ENCODE results near the gene FAM216B.
"Not testable (repeated sequence)": the region's sequence is repeated elsewhere in the genome, so short reads cannot be mapped to it uniquely, and the experiment has no call there.

FAM216B gene

DNA sequence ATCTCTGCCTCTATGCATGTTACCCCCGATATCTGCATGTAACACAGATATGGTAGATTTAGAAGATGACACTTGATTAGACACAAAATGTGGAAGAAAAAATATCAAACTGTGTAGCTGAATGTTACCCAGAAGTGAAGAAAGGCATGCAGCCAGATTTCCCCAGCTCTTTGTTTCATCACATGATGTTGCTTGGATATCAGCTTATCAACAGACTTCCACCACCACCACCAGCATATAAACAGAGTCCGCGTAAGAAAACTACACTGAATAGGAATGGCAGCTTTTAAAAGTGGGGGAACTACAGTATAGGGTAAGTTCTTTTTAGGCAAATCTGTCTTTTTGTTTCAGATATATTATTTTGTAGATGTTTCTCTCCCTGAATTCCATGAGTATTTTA lies at the start of gene FAM216B:
Gene FAM216B, plus strand, starts transcription at position 233 of the 400 bp plus-strand sequence. CDS start 2,484 bp downstream, outside the sequence.
- no peak for DNase-seq (ENCODE audit: low read depth in 2 of 2)

DNA sequence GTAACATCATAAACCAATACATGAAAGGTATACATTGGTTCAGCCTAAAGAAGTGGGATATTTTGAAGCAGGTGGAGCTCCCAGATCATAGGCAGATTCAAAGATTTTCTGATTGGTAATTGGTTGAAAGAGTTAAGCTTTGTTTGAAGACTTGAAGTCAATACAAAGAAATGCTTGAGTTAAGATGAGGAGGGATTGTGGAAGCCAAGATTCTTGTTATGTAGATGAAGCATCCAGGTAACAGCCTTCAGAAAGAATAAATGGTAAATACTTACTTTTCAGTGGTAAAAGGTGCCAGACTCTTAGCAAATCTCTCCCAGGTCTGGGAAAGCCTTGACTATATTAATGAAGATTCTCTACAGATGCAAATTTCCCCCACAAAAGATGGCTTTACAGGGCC lies 49.3 kb upstream of the FAM216B start:
- DNase-seq (ENCODE audit: low read depth in 2 of 2) = no peak

DNA sequence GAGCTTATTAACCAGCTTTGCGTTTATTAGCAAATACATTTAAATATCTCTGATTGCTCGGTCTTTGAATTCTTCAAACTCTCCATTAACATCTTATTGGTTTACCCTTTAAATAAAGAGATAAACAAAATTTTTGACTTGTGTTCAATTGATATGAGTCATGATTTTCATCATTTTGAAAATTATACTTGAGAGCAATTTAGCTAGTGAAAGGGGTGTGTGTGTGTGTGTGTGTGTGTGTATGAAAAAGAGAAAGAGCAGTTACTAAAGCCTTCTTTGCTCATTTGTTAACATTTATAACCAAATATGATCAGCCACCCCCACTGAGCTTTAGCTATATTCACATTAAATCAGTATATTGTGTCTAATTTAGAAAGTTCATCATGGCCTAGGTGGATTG lies 48.3 kb upstream of the FAM216B start:
- DNase-seq (ENCODE audit: low read depth in 2 of 2) = no peak

DNA sequence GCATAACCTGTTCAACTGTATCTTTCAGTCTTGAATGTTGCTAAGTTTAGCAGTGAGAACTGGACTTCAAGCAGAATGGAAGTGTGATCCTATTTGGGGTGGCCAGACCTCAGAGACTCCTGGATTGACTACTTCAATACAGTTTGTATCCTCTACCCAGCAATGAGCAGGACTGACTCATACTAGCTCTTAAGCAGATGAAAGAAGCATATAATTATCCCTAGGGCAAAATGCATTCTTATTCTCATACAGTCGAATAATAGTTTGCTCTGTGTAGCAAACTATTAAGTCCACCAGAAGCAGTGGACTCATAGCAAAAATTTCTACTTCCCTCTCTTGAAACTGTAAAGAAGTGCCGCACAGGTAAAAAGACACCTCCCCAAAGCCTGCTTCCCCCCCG lies 46.4 kb upstream of the FAM216B start:
- no peak for DNase-seq (ENCODE audit: low read depth in 2 of 2)

DNA sequence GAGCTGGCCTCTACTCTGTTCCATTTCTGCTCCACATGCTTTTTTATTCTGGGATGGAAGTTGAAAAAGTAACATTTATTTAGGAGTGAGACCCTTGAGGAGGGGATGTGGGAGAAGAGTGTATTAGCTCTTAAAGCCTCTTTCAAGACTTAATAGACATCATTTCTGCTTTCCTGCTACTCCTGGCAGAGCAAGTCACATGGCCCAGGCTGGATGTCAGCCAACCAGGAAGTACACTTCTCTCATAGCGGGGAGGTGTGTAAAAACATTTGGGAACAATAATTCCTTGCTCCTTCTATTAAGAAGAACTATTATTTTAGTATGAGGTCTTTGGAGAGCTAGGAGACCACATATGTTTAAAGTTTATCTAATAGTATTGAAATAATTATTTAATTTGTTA lies 40.6 kb upstream of the FAM216B start:
- no peak for DNase-seq (ENCODE audit: low read depth in 2 of 2)

DNA sequence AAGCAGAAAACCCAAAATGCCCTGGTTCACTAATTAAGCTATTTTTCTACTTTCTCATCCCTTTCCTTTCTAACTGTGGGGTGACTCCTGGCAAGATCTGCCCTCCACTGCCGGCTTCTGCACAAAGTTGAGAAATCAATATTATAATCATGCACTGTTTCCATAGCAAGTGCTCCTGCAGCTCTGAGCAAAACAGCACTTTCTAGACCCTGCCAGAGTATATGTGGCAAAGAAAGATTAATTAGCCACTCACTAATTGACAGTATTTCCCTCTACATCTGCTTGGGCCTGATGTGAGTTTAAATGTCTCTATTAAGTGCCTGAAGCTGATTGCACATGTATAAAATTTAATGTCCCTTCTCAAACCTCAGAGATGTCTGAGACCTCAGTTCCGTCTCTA lies 39.5 kb upstream of the FAM216B start:
- no peak for DNase-seq (ENCODE audit: low read depth in 2 of 2)

DNA sequence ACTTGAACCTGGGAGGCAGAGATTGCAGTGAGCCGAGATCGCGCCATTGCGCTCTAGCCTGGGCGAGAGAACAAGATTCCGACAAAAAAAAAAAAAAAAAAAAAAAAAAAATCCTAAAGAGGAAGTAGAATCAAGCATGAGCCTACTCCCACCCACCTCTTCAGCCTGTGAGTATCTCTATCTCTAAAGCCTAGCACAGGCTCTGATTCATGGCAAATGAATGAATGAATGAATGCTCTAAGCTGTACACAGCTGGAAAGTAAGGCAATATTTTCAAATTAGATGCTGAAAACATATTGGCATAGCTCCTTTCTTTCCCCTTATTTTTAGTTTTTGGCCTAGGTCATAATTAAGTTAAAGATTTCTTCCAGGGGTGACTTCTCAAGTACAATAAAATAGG lies 35.7 kb upstream of the FAM216B start:
- no peak for DNase-seq (ENCODE audit: low read depth in 2 of 2)

DNA sequence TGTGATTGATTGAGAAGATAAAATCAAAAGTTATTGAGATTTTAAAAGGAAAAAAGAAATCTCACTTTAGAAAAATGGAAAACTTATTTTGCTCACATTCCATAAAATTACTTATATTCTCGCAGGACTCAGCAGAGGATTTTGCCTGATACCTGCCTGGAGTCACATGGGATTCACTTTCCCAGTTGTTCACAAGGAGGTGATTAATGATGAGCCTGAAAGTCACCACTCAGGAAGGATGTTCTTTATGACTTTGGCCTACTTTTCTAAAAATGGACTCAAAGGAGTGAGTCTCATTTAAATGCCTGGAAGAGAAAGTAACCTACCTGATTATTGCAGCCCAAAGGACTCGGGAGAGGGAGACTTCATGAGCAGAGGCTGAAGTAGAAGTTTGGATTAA lies 34.5 kb upstream of the FAM216B start:
- DNase-seq (ENCODE audit: low read depth in 2 of 2) = no peak

DNA sequence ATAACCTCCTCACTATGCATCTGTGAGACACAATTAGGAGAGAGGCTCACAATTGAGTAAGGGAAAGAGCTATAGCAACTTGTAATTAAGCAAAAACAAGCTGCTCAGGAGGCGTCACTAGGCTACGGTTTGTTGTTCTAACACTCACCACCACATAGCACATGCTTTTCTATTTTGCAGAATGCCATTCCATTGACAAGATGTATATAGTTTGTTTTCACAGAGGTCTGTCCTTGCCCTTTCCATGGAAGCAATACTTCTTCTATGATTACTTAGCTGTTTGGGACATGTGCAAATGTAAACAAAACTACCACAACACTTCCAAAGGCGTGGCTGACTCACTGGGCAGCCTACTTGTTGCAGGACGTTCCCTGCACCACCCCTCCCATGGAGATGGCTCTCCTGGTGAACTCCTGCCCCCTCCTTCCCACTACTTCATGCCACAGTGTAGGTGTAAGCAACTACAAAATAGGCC lies 33.9 kb upstream of the FAM216B start:
- no peak for DNase-seq (ENCODE audit: low read depth in 2 of 2)

DNA sequence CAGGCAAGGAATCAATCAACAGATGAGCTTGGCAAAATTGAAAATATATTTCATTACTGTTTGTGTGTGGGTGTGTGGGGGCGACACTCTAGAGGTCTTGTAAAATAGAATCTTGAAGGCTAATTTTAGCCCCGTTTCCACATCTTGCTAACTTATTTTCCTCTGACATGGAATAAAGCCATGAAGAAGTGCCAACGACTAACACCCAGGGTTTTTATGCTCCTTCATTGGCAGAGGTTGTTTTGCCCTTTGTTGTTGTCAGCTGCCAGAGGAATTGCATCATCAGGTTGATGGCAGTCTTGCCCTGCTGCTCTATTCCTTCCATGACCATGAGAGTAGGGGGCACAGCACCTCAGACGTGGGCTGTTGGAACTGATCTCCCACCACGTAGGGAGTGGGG lies 30.6 kb upstream of the FAM216B start:
- DNase-seq (ENCODE audit: low read depth in 2 of 2) = no peak

DNA sequence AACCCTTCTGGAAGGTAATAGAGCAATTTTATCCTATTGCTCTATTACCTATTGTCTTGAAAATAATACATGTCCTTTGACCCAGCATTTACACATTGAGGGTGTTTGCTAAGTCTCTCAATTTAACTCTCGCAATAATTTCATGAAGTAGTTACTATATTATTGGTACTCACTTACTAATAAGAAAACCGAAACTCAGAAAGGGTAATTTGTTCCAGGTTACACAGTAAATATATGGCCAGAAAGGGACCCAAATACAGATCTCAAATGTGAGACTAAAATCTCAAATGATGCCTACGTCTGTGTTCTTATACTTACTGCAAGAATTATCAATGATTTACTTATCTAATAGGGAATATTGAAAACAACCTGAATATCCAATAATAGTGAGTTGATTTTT lies 29.7 kb upstream of the FAM216B start:
- no peak for DNase-seq (ENCODE audit: low read depth in 2 of 2)

DNA sequence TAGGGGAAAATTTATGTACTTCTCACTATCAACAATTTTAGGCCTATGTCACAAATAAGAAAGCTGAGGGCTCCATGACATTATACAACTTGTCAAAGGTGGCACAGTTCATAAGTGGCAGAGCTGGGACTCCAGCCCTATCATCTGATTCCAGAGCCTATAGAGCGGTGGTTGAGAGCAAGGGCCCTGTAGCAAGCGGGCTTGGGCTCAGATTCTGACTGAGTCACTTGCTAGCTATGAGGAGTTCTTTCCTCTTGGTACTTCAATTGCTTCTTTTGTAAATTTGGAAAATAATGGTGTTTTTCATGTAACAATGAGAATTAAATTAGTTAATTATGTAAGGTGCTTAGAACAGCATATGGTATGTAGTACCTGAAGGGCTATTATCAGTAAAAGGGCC lies 28.7 kb upstream of the FAM216B start:
- no peak for DNase-seq (ENCODE audit: low read depth in 2 of 2)

DNA sequence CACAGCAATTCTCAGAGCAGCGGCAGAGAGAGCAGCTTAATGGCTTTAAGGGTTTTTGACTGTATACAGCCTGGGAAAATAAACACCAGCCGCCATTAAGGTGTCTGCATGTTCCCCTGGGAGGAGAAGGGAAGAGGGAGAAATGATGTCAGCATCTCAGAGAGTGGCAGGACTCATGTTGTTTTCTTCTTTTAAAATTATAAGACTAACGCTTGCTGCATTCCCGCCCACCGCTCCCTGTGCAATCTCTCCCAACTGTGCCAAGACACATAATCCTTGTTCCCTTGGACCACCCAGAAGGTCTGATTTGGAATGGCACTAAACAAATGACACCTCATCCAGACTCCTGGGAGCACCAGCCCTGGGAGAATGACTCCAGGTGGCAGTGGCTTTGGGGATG lies 27.7 kb upstream of the FAM216B start:
- no peak for DNase-seq (ENCODE audit: low read depth in 2 of 2)

DNA sequence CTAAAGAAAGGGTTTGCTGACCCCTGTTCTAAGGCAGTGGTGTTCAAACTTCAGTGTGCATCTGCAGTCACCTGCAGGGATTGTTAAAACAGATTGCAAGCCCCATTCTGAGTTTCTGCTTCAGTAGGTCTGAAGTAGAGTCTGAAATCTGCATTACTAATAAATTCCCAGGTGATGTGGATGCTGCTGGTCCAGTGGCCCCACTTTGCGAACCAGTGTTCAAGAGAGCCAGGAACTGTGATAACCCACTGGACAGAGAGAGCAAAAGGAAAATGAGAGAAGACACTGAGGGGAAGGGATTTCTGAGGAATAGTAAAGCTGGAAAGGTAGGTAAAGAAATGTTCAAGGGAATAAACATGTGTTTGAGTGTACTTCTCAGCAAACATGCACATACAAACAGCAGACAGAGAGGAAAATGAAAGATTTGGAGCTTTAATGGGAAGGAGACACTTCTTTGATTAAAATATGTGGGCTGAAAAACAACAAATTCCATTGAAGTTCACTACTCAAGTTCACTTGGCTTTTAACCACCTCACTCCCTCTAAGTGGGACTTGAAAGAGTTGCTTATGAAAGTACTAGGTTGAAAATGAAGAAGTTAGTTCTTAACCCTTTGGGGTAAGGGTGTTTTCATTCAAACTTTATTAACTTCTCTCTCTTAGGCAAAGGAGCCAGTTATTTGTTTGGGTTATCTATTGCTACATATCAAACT lies 26.4 kb upstream of the FAM216B start:
- no peak for DNase-seq (ENCODE audit: low read depth in 2 of 2)

DNA sequence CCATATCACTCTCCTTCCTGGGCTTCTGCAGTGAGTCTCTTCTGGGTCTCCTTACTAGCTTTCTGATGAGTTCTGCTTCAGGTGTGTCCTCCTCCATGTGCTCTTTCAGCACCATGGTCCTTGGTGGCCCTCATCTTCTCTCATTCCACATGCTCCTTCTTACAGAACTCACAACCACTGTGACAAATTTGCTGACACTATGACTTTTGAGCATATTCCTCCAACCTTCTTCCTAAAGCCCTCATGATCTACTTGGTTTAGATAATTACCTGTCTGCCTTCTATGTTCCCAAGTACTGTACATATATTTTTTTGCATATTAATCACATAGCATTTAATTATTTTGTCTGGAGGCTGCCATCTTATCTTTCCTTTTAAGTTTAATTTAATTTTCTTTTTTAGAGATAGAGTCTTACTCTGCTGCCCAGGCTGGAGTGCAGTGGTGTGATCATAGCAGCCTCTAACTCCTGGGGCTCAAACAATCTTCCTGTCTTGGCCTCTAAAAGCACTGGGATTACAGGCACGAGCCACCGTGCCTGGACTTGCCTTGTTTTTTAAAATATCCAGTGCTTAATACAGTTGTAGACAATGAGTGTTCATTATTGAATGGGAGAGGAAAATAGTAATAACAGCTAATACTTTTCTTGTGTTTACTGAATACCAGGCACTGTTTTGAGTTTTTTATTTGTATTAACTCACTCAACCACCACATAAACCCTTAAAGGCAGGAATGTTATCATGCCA lies 23.5 kb upstream of the FAM216B start:
- DNase-seq (ENCODE audit: low read depth in 2 of 2) = no peak

DNA sequence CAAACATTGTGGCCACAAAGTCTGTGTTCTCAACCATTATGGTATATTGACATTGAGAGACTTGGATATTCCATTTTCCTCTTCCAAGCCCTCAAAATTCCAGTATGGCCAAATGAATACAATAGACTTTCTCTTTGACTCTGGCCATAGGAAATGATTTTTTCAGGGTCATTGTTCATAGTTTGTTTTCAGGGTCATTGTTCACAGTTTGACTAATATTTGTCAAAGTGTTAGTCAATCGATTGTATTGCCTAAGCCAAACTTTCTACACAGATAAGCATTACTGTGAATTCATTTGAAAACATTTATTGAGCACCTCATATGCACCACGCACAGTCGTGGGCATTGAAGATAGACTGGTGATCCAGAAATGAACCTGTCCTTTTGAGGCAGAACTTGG lies 22.9 kb upstream of the FAM216B start:
- no peak for DNase-seq (ENCODE audit: low read depth in 2 of 2)

DNA sequence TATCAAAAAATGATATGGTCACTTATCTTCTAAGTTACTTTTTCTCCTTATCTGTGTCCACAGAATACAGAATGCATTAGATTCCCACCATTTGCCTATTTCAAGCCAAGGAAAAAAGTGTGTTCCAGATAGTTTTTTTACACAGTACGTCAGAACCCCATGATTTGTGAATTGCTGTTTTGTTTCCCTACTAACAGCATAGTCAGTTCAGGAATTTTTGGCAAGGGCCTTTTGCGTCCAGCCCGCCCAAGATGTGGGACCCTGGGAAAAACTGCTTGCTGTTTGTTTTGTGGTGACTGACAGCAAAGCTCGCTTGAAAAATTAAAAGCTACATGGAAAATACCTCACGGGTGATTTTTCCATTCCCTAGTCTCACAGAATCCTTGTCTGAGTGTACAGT lies 20.4 kb upstream of the FAM216B start:
- DNase-seq (ENCODE audit: low read depth in 2 of 2) = no peak

DNA sequence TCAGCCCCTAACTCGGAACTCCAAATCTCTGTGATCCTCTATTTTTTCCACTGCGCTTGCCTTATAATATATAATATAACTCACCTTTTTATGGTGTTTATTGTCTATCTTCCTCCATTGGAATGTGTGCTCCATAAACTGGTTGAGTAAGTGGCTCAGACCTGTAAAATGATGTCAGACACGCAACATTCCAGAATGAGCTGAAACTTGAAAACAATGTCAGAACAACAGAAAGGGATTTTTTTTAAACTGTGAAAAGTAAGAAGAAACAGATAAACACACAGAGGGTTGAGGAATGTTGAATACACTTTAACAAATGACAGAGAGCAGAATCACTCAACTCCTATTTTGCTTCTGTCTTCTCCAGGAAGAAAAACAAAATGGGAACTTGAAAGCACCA lies 19.1 kb upstream of the FAM216B start:
- DNase-seq (ENCODE audit: low read depth in 2 of 2) = no peak

DNA sequence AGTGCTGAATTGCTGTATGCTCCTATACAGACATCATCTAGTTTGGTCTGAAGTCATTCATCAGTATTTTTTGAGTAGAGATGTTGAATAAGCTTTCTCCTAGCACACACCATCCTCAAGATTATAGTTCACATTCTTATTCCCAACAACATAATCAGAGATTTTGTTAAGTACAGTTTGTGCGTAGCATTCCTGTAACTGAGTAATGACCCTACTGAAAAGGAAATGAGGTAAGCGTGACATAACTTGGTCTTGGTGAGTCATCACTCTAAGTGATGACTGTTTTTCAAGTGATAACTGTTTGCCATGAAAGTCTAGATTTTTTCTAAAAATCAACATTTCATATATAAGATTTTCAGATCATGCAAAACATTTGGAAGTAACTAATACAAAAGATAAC lies 18.5 kb upstream of the FAM216B start:
- DNase-seq (ENCODE audit: low read depth in 2 of 2) = no peak

DNA sequence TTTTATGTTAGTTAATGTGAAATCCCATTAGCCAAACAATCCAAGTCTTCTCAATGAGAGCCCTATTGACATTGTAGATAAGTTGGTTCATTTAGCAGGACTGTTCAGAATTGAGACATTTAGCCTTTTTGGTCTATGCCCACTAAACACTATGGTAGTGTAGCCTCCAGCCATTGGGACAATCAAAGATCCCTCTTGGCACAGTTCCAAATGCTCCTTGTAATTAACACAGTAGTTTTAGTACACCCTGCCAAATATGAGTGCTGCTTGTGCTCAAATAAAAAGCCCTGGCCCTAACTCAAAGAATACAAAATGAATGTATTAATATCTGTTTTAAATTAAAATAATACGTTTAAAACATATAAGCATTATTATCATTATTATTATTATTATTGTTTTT lies 15.4 kb upstream of the FAM216B start:
- no peak for DNase-seq (ENCODE audit: low read depth in 2 of 2)

DNA sequence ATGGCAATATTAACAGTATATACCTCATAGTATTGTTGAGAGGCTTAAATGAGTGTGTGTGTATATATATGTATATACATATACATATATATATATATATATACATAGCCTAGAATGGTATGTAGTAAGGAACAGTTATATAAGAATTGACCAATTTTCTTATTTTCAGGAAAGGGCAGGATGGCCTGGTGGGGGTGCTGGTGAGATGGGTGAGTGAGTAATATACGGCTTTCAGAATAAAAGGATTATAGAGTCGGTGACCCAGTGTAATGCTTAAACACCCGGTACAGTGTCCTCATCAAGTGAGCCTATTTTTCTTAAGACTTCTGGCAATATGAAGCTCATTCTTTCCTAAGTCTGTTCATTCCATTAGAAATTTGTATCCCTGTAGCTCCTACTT lies 11.7 kb upstream of the FAM216B start:
- no peak for DNase-seq (ENCODE audit: low read depth in 2 of 2)

DNA sequence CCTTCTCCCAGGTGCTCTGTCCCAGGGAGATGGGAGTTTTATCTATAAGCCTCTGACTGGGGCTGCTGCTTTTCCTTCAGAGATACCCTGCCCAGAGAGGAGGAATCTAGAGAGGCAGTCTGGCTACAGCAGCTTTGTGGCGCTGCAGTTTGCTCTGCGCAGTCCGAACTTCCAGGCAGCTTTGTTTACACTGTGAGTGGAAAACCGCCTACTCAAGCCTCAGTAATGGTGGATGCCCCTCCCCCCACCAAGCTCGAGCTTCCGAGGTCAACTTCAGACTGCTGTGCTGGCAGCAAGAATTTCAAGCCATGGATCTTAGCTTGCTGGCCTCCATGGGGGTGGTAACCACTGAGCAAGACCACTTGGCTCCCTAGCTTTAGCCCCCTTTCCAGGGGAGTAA lies 4.8 kb upstream of the FAM216B start:
- DNase-seq (ENCODE audit: low read depth in 2 of 2) = not testable (repeated sequence)

DNA sequence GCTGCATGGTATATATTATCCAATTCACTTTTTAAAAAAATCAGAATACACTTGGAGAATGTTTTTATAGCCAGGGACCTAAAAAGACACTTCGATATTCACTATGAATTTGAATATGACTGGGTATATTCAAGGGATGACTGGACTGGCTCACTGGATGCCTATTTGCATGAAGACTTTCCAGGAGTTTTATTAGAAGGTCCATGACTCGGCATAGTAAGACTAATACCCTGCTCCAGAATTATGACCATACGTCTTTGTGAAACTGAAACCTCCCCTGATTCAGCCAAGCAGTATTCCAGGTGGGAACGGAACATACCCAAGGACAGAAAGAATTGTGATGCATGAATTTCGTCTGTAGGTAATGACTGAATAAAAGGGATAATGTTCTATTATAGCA lies 3.9 kb upstream of the FAM216B start:
- DNase-seq (ENCODE audit: low read depth in 2 of 2) = no peak

DNA sequence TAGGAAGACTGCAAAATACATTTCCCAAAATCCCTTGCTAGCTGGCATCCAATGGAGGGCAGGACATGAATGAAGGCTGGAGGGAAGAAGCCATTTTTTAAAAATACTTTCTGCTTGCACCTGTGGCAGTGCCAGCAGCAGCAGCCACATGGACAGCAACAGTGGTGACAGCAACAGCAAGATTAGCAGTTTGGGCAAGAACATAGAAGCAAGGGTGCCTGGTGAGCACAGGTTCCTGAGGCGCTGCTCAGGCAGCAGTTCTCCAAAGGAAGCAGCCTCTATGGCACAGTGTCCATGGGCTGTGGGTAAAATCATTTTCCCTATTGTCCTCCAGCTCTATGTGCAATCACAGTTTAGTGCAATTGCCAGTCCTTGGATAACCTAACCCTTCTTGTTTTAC lies 1.3 kb upstream of the FAM216B start:
- DNase-seq (ENCODE audit: low read depth in 2 of 2) = no peak

Measured in stimulated activated CD4-positive, alpha-beta T cell treated with anti-CD3 and anti-CD28 coated beads, Interleukin-1b, Interleukin-23, amount 100 ng/mL, for 1 hour (primary cell).